Hematopoietic multipotent progenitor cell treated with erythropoietin and hydrocortisone succinate and interleukin-3 and kit ligand, for 4 days (in vitro differentiated cells): ENCODE results near the gene PAPPA.

ENCODE experiments used
- DNase-seq: peaks from one replicate; pipeline ENCODE4 v3.0.0-alpha.2; 2015

Gene PAPPA

DNA sequence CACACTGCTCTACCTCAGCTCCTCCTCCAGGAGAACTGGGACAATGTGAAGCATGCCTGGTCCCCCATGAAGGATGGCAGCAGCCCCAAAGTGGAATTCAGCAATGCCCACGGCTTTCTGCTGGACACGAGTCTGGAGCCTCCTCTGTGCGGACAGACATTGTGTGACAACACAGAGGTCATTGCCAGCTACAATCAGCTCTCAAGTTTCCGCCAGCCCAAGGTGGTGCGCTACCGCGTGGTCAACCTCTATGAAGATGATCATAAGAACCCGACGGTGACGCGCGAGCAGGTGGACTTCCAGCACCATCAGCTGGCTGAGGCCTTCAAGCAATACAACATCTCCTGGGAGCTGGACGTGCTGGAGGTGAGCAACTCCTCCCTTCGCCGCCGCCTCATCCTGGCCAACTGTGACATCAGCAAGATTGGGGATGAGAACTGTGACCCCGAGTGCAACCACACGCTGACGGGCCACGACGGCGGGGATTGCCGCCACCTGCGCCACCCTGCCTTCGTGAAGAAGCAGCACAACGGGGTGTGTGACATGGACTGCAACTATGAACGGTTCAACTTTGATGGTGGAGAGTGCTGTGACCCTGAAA is 34.1 kb downstream of the PAPPA start:
- DNase-seq, result no peak

GRCh38 chr9:116189683-116190082 is 36.1 kb downstream of the PAPPA start:
- DNase-seq, result no peak

- DNase-seq, result no peak
Observed at GRCh38 chr9:116190637-116191396, 37.2 kb downstream of the PAPPA start.

- DNase-seq, result no peak
Observed at GRCh38 chr9:116191576-116192415, 38.2 kb downstream of the PAPPA start.

DNA sequence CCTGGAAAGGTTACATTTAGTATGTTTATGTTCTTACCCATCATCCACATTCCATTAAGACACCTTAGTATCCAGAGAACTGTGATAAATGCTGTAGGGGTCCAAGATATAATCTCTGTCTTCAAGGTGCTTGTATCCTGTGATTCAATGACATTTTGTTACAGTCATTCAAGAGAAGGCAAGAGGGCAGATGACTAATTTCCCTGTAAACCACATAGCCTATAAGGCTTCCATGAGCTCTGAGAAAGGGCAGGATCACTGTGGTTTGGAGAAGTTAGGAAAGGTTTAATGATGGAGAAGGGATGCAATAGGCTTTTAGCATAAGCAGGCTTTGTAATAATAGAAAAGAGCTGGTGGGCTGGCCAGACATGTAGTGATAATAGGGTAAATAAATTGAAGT is 40.0 kb downstream of the PAPPA start:
- DNase-seq, result no peak

- no peak for DNase-seq
Observed at GRCh38 chr9:116196806-116197205, 43.2 kb downstream of the PAPPA start.

GRCh38 chr9:116198344-116198743 is 44.8 kb downstream of the PAPPA start:
- DNase-seq, result no peak

DNA sequence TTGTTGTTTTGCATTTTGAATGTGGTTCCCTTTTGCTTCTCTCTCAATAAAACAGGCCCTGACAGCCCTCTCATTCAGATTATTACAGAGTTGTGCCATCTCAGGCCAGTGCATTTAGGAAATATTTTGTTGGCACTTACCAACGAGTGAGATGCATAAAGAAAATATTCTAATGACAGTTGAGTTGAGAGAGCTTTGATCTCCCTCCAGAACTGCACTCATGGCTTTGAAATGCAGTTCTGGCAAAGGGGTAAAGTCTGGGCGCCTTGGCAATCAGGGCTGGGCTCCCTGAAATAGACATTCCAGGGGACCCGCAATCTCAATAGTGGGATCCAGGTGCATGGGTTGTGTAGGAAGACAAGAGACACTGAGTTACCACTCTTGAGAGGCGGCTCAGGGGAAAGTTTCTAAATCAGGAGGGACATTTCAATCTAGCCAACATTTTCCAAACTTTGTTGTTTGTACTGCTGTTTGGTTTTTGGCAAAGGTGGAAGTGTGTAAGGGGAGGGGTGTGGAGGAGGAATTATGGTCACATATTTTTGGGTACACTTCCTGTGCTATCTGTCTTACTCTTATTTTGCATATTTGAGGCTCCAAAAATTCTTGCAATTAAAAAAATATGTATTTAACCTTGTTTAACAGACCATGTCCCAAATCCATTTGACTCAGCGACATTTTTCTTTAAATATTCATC is 48.8 kb downstream of the PAPPA start:
- DNase-seq, result no peak

DNA sequence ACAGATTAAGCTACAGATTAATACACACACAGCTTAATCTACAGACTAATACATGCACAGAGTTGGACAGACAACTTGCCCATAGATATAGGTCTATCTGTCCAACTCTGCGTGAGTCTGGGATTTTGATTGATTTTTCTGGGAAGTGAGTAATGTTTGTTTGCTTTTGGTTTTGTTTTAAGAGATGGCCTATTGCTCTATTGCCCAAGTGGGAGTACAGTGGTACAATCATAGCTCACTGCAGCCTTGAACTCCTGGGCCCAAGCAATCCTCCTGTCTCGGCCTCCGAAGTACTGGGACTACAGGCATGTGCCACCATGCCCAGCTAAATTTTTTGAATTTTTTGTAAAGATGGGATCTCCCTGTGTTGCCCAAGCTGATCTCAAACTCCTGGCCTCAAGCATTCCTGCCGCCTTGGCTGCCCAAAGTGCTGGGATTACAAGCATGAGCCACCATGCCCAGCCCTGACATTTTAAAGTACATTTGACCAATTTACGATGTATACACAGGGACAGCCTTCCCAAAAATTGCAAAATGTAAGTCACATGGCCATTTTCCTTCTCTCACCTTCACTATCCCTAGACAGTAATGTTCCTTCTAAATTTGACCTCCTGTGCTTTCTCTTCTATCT is 50.8 kb downstream of the PAPPA start:
- DNase-seq, result no peak

GRCh38 chr9:116207371-116208111 is 54.0 kb downstream of the PAPPA start:
- no peak for DNase-seq

DNA sequence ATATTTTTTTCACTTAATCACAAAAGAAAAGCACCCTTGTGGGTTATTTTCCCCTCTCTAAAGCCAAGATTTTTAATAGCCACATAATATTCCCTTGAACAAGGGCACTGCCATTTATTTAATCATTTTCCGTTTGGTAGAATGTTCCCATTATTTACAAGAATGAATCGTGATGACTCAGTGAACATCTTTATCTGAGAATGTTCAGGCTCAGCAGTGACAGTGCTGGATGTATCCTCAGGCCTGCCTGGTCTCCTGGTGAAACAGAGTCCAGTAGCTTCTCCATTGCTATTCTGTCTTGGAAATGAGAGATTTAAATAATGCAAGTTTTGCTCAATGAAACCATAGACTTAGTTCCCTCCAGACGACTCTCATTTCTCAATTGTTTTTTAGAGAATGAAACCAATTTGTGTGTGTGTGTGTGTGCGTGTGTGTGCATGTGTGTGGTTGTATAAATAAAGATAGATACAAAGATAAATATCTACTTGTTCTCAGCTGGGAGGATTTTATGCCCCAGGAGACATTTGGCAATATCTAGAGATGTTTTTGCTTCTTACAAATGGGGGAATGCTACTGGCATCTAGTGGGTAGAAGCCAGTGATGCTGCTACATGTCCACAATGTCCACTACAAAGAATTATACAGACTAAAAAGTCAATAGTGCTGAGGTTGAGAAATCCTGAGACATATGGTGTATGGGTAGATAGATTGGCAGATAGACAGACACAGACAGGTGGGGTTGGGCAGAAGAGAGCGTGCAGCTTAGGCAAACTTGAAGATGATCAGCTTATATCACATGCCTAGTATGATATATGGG is 55.0 kb downstream of the PAPPA start:
- DNase-seq, result no peak

GRCh38 chr9:116209414-116210116 is 56.0 kb downstream of the PAPPA start:
- no peak for DNase-seq

GRCh38 chr9:116212986-116213692 is 59.5 kb downstream of the PAPPA start:
- no peak for DNase-seq

GRCh38 chr9:116213693-116214047 is 60.1 kb downstream of the PAPPA start:
- no peak for DNase-seq

- no peak for DNase-seq
Observed at GRCh38 chr9:116218399-116218798, 64.8 kb downstream of the PAPPA start.

DNA sequence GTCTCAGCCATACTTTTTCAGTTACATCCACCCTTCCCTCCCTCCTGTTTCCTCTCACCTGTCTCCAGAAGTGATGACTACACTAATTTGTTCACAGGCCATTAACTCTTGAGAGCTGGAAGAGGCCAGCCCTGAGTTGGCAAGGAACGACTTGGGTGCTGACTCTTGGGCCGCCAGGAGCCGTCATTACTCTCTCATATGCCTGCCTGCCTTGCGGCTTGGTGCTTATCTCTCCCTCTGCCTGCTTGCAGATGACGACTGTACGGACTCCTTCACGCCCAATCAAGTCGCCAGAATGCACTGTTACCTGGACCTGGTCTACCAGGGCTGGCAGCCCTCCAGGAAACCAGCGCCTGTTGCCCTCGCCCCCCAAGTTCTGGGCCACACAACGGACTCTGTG is 66.1 kb downstream of the PAPPA start:
- DNase-seq, result no peak

GRCh38 chr9:116223926-116224325 is 70.3 kb downstream of the PAPPA start:
- DNase-seq, result no peak

DNA sequence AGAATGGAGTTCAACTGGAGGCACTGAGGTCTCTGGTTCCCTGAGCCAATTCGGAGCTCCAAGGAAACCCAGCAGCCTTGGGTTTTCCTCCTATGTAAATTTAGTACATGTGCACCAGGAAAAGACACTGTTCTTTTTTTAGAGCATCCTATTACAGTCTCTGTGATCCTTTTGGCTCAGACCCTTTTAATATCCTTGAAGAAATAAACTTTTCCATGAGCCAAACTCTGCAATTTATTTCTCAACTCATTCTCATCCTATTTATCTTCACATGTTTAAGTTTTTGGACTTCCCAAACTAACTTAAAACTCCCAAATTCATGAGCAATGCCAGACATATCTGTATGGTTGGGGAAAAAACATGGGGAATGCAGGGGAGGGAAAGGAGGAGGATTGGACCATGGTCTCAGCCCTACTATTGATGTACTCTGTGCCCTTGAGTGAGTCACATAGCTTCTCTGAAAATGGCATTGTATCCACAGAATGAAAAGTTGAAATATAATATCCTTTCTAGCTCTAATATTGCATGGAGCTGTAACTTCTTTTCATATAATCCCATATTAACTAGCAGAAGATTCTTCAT is 76.6 kb downstream of the PAPPA start:
- DNase-seq, result no peak

DNA sequence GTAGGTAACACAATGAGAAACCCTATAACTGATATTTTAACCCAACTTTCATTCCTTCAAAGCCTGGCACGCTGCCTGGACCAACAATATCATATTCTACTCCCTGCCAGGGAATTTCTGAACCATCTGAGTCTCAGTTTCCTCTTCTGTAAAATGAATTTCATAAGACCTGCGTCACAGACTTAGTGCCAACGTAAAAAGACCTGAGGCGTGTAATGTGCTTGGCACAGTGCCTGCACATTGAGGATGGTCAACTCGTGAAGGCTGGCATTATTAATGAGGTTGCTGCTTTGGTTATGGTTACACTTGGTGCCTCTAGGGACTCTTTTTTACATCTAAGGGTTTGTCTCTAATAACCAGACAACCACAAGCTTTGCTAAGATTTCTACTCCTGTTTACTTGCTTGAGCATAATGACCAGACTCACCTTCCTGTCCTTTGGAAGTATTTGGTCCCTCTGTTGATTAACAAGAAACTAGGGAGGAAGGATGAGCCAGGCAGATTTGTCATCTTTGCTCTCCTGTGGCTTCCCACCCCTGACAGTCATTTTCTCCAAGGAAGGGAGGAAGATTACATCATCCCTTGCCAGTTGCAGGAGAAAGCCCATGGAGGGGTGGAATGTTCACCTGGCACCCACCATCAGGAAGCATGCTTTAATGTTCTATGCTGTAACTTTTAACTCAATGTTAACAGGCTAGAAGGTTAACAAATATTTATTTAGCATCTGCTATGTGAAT is 79.0 kb downstream of the PAPPA start:
- DNase-seq, result no peak
